ENCODE measurements around the gene TMEM132D. TPM values are rescaled to one million over a fixed set of nuclear protein-coding genes. Genes with fewer than 3 reads are reported as not detected.

Gene TMEM132D
- total and polyA plus RNA-seq, 2 experiments from 2014 or later, result not detected

- H3K79me2 ChIP-seq (ENCODE audit: insufficient read depth), result no peaks in the 10 kb centered on the region
- no peaks in the 10 kb centered on the region for H3K4me1 ChIP-seq (ENCODE audit: insufficient read depth)
- H3K9me3 ChIP-seq (ENCODE audit: low read depth), result no peaks in the 10 kb centered on the region
- no peak overlapping the region for H3K27ac ChIP-seq
- no peaks in the 10 kb centered on the region for H3K9me2 ChIP-seq (ENCODE audit: insufficient read depth)
- no peak overlapping the region for H3K4me3 ChIP-seq
- H3K36me3 ChIP-seq (ENCODE audit: low read depth), result no peaks in the 10 kb centered on the region
- no peak overlapping the region for H3K9ac ChIP-seq
- H2AFZ ChIP-seq, result no peak overlapping the region
- H4K20me1 ChIP-seq (ENCODE audit: insufficient read depth), result no peaks in the 10 kb centered on the region
- in situ Hi-C loops (cut with MboI), result no loop called here
- DNase-seq, result no peak
- WGBS, 2 experiments (ENCODE audit: low coverage in 1 of 2, low lambda C conversion rate in 2 of 2, missing lambda C conversion rate in 2 of 2), result 16 to 22% methylated on average over 4 of the region's 4 CpGs
- TF ChIP-seq EZH2phosphoT487 (IDR thresholded peaks at IDR 0.05; ENCODE audit: insufficient read depth, low read depth) (no peak), EZH2 (IDR thresholded peaks at IDR 0.05; ENCODE audit: insufficient read depth, poor library complexity, severe bottlenecking) (no peak)
- no peaks in the 10 kb centered on the region for H3F3A ChIP-seq (ENCODE audit: insufficient read depth)
- no peak overlapping the region for H3K4me2 ChIP-seq (ENCODE audit: unreplicated experiment)
- no peaks in the 10 kb centered on the region for H3K27me3 ChIP-seq (replicated peaks; ENCODE audit: insufficient read depth)
These were observed 54.9 kb downstream of the TMEM132D start for GRCh38 chr12:129848876-129849275.

DNA sequence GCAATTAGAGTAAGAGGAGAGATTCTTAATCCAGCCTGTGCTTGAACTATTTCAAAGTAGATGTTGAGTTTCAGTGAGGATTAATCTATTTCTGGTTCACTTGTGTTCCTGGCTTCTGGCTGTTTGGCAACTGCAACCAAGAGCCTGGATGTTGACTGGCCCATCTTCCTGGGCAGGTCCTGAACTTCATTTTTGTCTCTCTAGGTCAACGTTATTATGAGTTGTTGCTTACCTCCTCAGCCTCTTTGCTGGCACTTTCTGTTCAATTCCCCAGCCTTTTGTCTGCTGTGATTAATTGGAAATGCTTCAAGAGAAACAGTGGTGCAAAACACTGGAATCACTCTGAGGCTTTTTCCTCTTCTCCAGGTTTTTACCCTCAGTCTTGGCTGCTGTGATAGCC is 56.8 kb downstream of the TMEM132D start:
- no peak for TF ChIP-seq EZH2 (IDR thresholded peaks at IDR 0.05; ENCODE audit: insufficient read depth, poor library complexity, severe bottlenecking)
- no peak for TF ChIP-seq EZH2phosphoT487 (IDR thresholded peaks at IDR 0.05; ENCODE audit: insufficient read depth, low read depth)
- Histone ChIP-seq H3F3A (ENCODE audit: insufficient read depth) (no peaks in the 10 kb centered on the region), H3K9me2 (ENCODE audit: insufficient read depth) (no peaks in the 10 kb centered on the region), H3K4me1 (ENCODE audit: insufficient read depth) (no peaks in the 10 kb centered on the region), H3K79me2 (ENCODE audit: insufficient read depth) (no peaks in the 10 kb centered on the region), H2AFZ (no peak overlapping the region), H3K4me2 (ENCODE audit: unreplicated experiment) (no peak overlapping the region), H3K27me3 (replicated peaks; ENCODE audit: insufficient read depth) (no peaks in the 10 kb centered on the region), H3K4me3 (no peak overlapping the region), H4K20me1 (ENCODE audit: insufficient read depth) (no peaks in the 10 kb centered on the region), H3K9me3 (ENCODE audit: low read depth) (no peaks in the 10 kb centered on the region), H3K36me3 (ENCODE audit: low read depth) (no peaks in the 10 kb centered on the region), H3K9ac (no peak overlapping the region), H3K27ac (no peak overlapping the region)
- no peak for DNase-seq
- in situ Hi-C loops (cut with MboI), result no loop called here
- WGBS, 2 experiments (ENCODE audit: low coverage in 1 of 2, low lambda C conversion rate in 2 of 2, missing lambda C conversion rate in 2 of 2), result 5 to 7% methylated on average over 1 of the region's 1 CpG

GRCh38 chr12:129844662-129845220 is 59.1 kb downstream of the TMEM132D start:
- Histone ChIP-seq H3K27me3 (replicated peaks; ENCODE audit: insufficient read depth) (no peaks in the 10 kb centered on the region), H3F3A (ENCODE audit: insufficient read depth) (no peaks in the 10 kb centered on the region), H2AFZ (no peak overlapping the region), H4K20me1 (ENCODE audit: insufficient read depth) (no peaks in the 10 kb centered on the region), H3K9me3 (ENCODE audit: low read depth) (no peaks in the 10 kb centered on the region), H3K36me3 (ENCODE audit: low read depth) (no peaks in the 10 kb centered on the region), H3K4me1 (ENCODE audit: insufficient read depth) (no peaks in the 10 kb centered on the region), H3K4me3 (no peak overlapping the region), H3K79me2 (ENCODE audit: insufficient read depth) (no peaks in the 10 kb centered on the region), H3K9ac (no peak overlapping the region), H3K9me2 (ENCODE audit: insufficient read depth) (no peaks in the 10 kb centered on the region), H3K27ac (no peak overlapping the region), H3K4me2 (ENCODE audit: unreplicated experiment) (no peak overlapping the region)
- no peak for TF ChIP-seq EZH2 (IDR thresholded peaks at IDR 0.05; ENCODE audit: insufficient read depth, poor library complexity, severe bottlenecking)
- no peak for TF ChIP-seq EZH2phosphoT487 (IDR thresholded peaks at IDR 0.05; ENCODE audit: insufficient read depth, low read depth)
- WGBS, 2 experiments (ENCODE audit: low coverage in 1 of 2, low lambda C conversion rate in 2 of 2, missing lambda C conversion rate in 2 of 2), result 13 to 18% methylated on average over 5 of the region's 5 CpGs
- in situ Hi-C loops (cut with MboI), result no loop called here
- DNase-seq, result no peak

DNA sequence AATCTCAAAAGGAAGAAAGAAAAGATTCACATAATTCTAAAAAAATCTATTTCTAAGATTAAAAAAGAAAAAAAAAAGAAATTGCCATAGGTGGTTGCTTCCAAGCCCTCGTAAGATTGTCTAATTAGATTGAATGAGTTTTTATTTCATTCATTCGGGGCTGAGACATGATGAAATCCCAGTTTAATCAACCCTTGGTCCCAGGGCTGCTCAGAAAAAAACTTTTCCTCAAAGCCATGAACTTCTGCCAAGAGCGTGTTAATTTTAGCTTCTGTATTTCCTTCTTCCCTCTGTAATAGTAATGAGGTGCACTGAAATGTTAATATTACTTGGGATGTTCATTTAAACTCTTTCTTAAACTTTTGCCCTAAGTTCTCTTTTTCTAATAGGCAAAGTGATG is 62.6 kb downstream of the TMEM132D start:
- 30 to 34% methylated on average over 3 of the region's 3 CpGs for WGBS, 2 experiments (ENCODE audit: low coverage in 1 of 2, low lambda C conversion rate in 2 of 2, missing lambda C conversion rate in 2 of 2)
- Histone ChIP-seq H3K36me3 (ENCODE audit: low read depth) (no peaks in the 10 kb centered on the region), H3K4me3 (no peak overlapping the region), H3K9me2 (ENCODE audit: insufficient read depth) (no peaks in the 10 kb centered on the region), H3K9ac (no peak overlapping the region), H3K27ac (no peak overlapping the region), H4K20me1 (ENCODE audit: insufficient read depth) (no peaks in the 10 kb centered on the region), H3K9me3 (ENCODE audit: low read depth) (no peaks in the 10 kb centered on the region), H2AFZ (no peak overlapping the region), H3K27me3 (replicated peaks; ENCODE audit: insufficient read depth) (no peaks in the 10 kb centered on the region), H3F3A (ENCODE audit: insufficient read depth) (no peaks in the 10 kb centered on the region), H3K4me1 (ENCODE audit: insufficient read depth) (no peaks in the 10 kb centered on the region), H3K79me2 (ENCODE audit: insufficient read depth) (no peaks in the 10 kb centered on the region), H3K4me2 (ENCODE audit: unreplicated experiment) (no peak overlapping the region)
- TF ChIP-seq EZH2phosphoT487 (IDR thresholded peaks at IDR 0.05; ENCODE audit: insufficient read depth, low read depth), result no peak
- in situ Hi-C loops (cut with MboI), result no loop called here
- DNase-seq, result no peak

Measured in GM23248 (cell line).